ENCODE results near the gene TANGO2.

The TANGO2 gene

GRCh38 chr22:20080776-20081654 lies 60.1 kb downstream of the TANGO2 start:
- DNase-seq (ENCODE audit: low spot score) = no peak
- no peak for TF ChIP-seq CTCF (IDR thresholded peaks at IDR 0.05; ENCODE audit: extremely low read depth, missing control alignments)

GRCh38 chr22:20083157-20083890 lies 62.4 kb downstream of the TANGO2 start:
- no peak for DNase-seq (ENCODE audit: low spot score)
- TF ChIP-seq CTCF (IDR thresholded peaks at IDR 0.05; ENCODE audit: extremely low read depth, missing control alignments) = no peak

- TF ChIP-seq CTCF (IDR thresholded peaks at IDR 0.05; ENCODE audit: extremely low read depth, missing control alignments) = no peak
- DNase-seq (ENCODE audit: low spot score) = no peak
Observed at GRCh38 chr22:20083891-20084546, 63.1 kb downstream of the TANGO2 start.

GRCh38 chr22:20084547-20085413 lies 63.9 kb downstream of the TANGO2 start:
- TF ChIP-seq CTCF (IDR thresholded peaks at IDR 0.05; ENCODE audit: extremely low read depth, missing control alignments) = peak; percentile 22
- no peak for DNase-seq (ENCODE audit: low spot score)

GRCh38 chr22:20085651-20086050 lies 64.7 kb downstream of the TANGO2 start:
- no peak for TF ChIP-seq CTCF (IDR thresholded peaks at IDR 0.05; ENCODE audit: extremely low read depth, missing control alignments)
- no peak for DNase-seq (ENCODE audit: low spot score)

- no peak for TF ChIP-seq CTCF (IDR thresholded peaks at IDR 0.05; ENCODE audit: extremely low read depth, missing control alignments)
- no peak for DNase-seq (ENCODE audit: low spot score)
Observed at GRCh38 chr22:20086101-20086599, 65.2 kb downstream of the TANGO2 start.
